Stimulated activated CD8-positive, alpha-beta memory T cell treated with anti-CD3 and anti-CD28 coated beads, Interleukin-2, amount 100 ng/mL, for 48 hours (primary cell): ENCODE measurements around the gene DPCD.

Experiments used
- DNase-seq, 2 donors: peaks; one replicate each; pipeline ENCODE4 v3.0.0-alpha.2; 2020; ENCODE audit warnings: low read depth in 2 of 2

Gene DPCD

GRCh38 chr10:101567165-101568006 is 20.7 kb upstream of the DPCD start:
- no peak for DNase-seq

- no peak for DNase-seq
These were observed 19.9 kb upstream of the DPCD start for GRCh38 chr10:101568054-101568745.

- no peak for DNase-seq
These were observed 18.8 kb upstream of the DPCD start for GRCh38 chr10:101569323-101569621.

- DNase-seq: peak; percentile 73 to 76
These were observed 18.3 kb upstream of the DPCD start for GRCh38 chr10:101569622-101570427.

- DNase-seq: no peak
These were observed 17.5 kb upstream of the DPCD start for GRCh38 chr10:101570428-101571270.

- DNase-seq: no peak
These were observed 16.7 kb upstream of the DPCD start for GRCh38 chr10:101571271-101571925.

GRCh38 chr10:101572126-101572525 is 16.0 kb upstream of the DPCD start:
- no peak for DNase-seq

GRCh38 chr10:101572785-101573184 is 15.3 kb upstream of the DPCD start:
- no peak for DNase-seq

GRCh38 chr10:101573885-101574753 is 14.0 kb upstream of the DPCD start:
- no peak for DNase-seq

- no peak for DNase-seq
These were observed 13.0 kb upstream of the DPCD start for GRCh38 chr10:101575091-101575490.

- no peak for DNase-seq
These were observed 12.4 kb upstream of the DPCD start for GRCh38 chr10:101575580-101576210.

- no peak for DNase-seq
These were observed 11.8 kb upstream of the DPCD start for GRCh38 chr10:101576211-101576863.

- DNase-seq: no peak
These were observed 10.8 kb upstream of the DPCD start for GRCh38 chr10:101577121-101577871.

GRCh38 chr10:101578192-101578591 is 9.9 kb upstream of the DPCD start:
- DNase-seq: no peak

- no peak for DNase-seq
These were observed 9.2 kb upstream of the DPCD start for GRCh38 chr10:101578803-101579515.

GRCh38 chr10:101579516-101579870 is 8.6 kb upstream of the DPCD start:
- DNase-seq: no peak

GRCh38 chr10:101580486-101581399 is 7.4 kb upstream of the DPCD start:
- DNase-seq: no peak
